HepG2 (cell line): ENCODE data around the gene OTOGL. TPM values are rescaled to one million over a fixed set of nuclear protein-coding genes. Genes with fewer than 3 reads are reported as not detected.

ENCODE experiments used
- ATAC-seq: fragments of 200-7000 bp; cut with Tn5 transposase; 3 replicates; pipeline ENCODE4 v1.9.1; 2020; ENCODE audit warnings: mild to moderate bottlenecking, moderate library complexity
- BruUV-seq: library from RNA; stranded (reverse); fragments of 400-500 nt; replicated peaks from 2 replicates; lab custom pipeline; 2021; lab: Mats Ljungman, UMichigan
- CTCF ChIA-PET: fragments of 300-600 bp; formaldehyde crosslinking; extraction: SDS; loops from one replicate; lab custom pipeline; 2021; ENCODE audit warnings: low total read pairs, inconsistent platforms, low intra/inter-chr PET ratio; lab: Yijun Ruan, JAX
- POLR2A ChIA-PET: fragments of 350-600 bp; sonication (Branson Sonifier 250); formaldehyde crosslinking; loops from one replicate; lab custom pipeline; 2020; ENCODE audit warnings: antibody characterized with exemption, inconsistent platforms; lab: Yijun Ruan, JAX
- DNase-seq: peaks from one replicate; pipeline ENCODE4 v3.0.0-alpha.2; 2015; ENCODE audit warnings: low spot score
- FAIRE-seq: peaks from 3 replicates; lab custom pipeline; 2011; peaks lifted over from hg19 to GRCh38; lab: Jason Lieb, UNC
- H2AFZ ChIP-seq: one replicate; pipeline ENCODE4 v1.6.1; 2011; ENCODE audit warnings: low read length, inconsistent platforms
- H3K27ac ChIP-seq: fragments of 300-600 bp; 3 replicates; pipeline ENCODE4 v1.8.0; 2011; ENCODE audit warnings: mixed run types, mild to moderate bottlenecking, mixed read lengths, low read length, inconsistent platforms; ENCODE audit not compliant: insufficient read depth; ENCODE audit errors: extremely low read length
- H3K27me3 ChIP-seq, 2 experiments: fragments of 200-600 bp in 1 of 2; 2 replicates in 1 of 2; 3 replicates in 1 of 2; pipeline versions ENCODE4 v1.6.0 to v1.8.0; 2011; ENCODE audit warnings: low read length in 2 of 2, mild to moderate bottlenecking in 2 of 2, moderate library complexity in 2 of 2, inconsistent platforms in 1 of 2; ENCODE audit not compliant: insufficient read depth in 2 of 2, control insufficient read depth in 1 of 2
- H3K36me3 ChIP-seq, 2 experiments: fragments of 200-600 bp in 1 of 2; replicated peaks in 1 of 2; 2 replicates in 1 of 2; 3 replicates in 1 of 2; pipeline versions ENCODE4 v1.5.1 to v1.8.0; 2011; ENCODE audit warnings: low read length in 2 of 2, inconsistent platforms in 1 of 2; ENCODE audit not compliant: insufficient read depth in 2 of 2, control insufficient read depth in 1 of 2
- H3K4me1 ChIP-seq: 2 replicates; pipeline ENCODE4 v1.5.1; 2012; ENCODE audit warnings: low read length, inconsistent platforms; ENCODE audit not compliant: insufficient read depth
- H3K4me2 ChIP-seq: 2 replicates; pipeline ENCODE4 v1.6.0; 2011; ENCODE audit warnings: low read depth, low read length, inconsistent platforms
- H3K4me3 ChIP-seq, 3 experiments: fragments of 200-600 bp in 1 of 3; sonication (generic), shearing (Covaris generic) in 1 of 3; replicated peaks in 1 of 3; 2 replicates each; pipeline ENCODE4 v1.5.1; 2011 to 2016; ENCODE audit warnings: low read length in 3 of 3, inconsistent platforms in 2 of 3, low read depth in 2 of 3, mild to moderate bottlenecking in 2 of 3, control low read depth in 1 of 3, mixed read lengths in 1 of 3; ENCODE audit not compliant: insufficient read depth in 1 of 3
- H3K79me2 ChIP-seq: one replicate; pipeline ENCODE4 v1.6.1; 2011; ENCODE audit warnings: low read length, inconsistent platforms; ENCODE audit not compliant: insufficient read depth
- H3K9ac ChIP-seq: 2 replicates; pipeline ENCODE4 v1.6.0; 2011; ENCODE audit warnings: mild to moderate bottlenecking, low read depth, low read length, inconsistent platforms; ENCODE audit not compliant: insufficient read depth
- H3K9me3 ChIP-seq: 2 replicates; pipeline ENCODE4 v1.5.1; 2012; ENCODE audit warnings: mild to moderate bottlenecking, low read length
- H4K20me1 ChIP-seq: 2 replicates; pipeline ENCODE4 v1.6.0; 2011; ENCODE audit warnings: inconsistent platforms, mild to moderate bottlenecking, low read length, moderate library complexity; ENCODE audit not compliant: insufficient read depth
- KDM5B ChIP-seq: sonication (generic); formaldehyde crosslinking; IDR thresholded peaks from 2 replicates; pipeline ENCODE4 v1.4.0; 2020; ENCODE audit warnings: missing genetic modification reagents, mild to moderate bottlenecking, borderline replicate concordance
- MAFF ChIP-seq: IDR thresholded peaks from 2 replicates; pipeline ENCODE4 v1.6.1; 2011; ENCODE audit warnings: low read depth, low read length, improper control_type of control experiment
- MAFK ChIP-seq, 2 experiments: IDR thresholded peaks in 1 of 2; conservative IDR thresholded peaks in 1 of 2; 2 replicates each; pipeline ENCODE4 v1.6.1; 2011; ENCODE audit warnings: improper control_type of control experiment in 2 of 2, low read length in 2 of 2
- NFE2 ChIP-seq: sonication (generic); formaldehyde crosslinking; IDR thresholded peaks from 2 replicates; pipeline ENCODE4 v1.4.0; 2020; ENCODE audit warnings: missing genetic modification reagents
- TCF7 ChIP-seq: sonication (generic); IDR thresholded peaks from 2 replicates; pipeline ENCODE4 v1.6.1; 2016; ENCODE audit warnings: antibody characterized with exemption, low read depth
- in situ Hi-C: cut with HindIII; loops from 2 replicates; pipeline ENCODE4 v1.10.0; 2017; ENCODE audit warnings: low pct_unique_long_range_greater_than_20kb; ENCODE audit not compliant: extremely low pct_ligation_motif_present
- intact Hi-C: fragments of 100-400 bp; cut with micrococcal nuclease; formaldehyde crosslinking; loops from one replicate; pipeline ENCODE4 v1.10.0; 2022; ENCODE audit not compliant: unreplicated experiment
- polyA plus RNA-seq, 8 experiments: library from polyadenylated mRNA; depleted of rRNA in 3 of 8; stranded (reverse) in 7 of 8; unstranded in 1 of 8; fragments of >200 nt; fragmentation: Illumina TruSeq in 4 of 8; extraction: Trizol in 4 of 8; gene quantifications; 2 replicates each; pipeline versions ENCODE4 v1.2.1 to v1.2.3, GENCODE V29; 2011 to 2016; ENCODE audit warnings: low read depth in 4 of 8, missing spikeins in 1 of 8, mixed read lengths in 1 of 8; ENCODE audit not compliant: insufficient read depth in 1 of 8
- total RNA-seq, 5 experiments: library from RNA; depleted of rRNA; stranded (reverse); fragments of >200 nt; fragmentation: Illumina TruSeq; extraction: Trizol; gene quantifications; 2 replicates each; pipeline ENCODE4 v1.2.3, GENCODE V29; 2016; ENCODE audit warnings: low read depth in 1 of 5
- TF ChIP-seq, protein P1 (sequence below): sonication (generic); formaldehyde crosslinking; IDR thresholded peaks from 2 replicates; pipeline ENCODE4 v1.8.1; 2022; ENCODE audit warnings: mild to moderate bottlenecking, missing genetic modification reagents
- TF ChIP-seq, protein P2 (sequence below): IDR thresholded peaks from 2 replicates; pipeline ENCODE4 v1.6.1; 2016
- TF ChIP-seq, protein P3 (sequence below): sonication (generic); formaldehyde crosslinking; IDR thresholded peaks from 2 replicates; pipeline ENCODE4 v1.5.1; 2020; ENCODE audit warnings: missing genetic modification reagents, mild to moderate bottlenecking, borderline replicate concordance
- TF ChIP-seq, protein P4 (sequence below): sonication (generic); formaldehyde crosslinking; conservative IDR thresholded peaks from 2 replicates; pipeline ENCODE4 v1.8.1; 2023; ENCODE audit warnings: missing genetic modification reagents

OTOGL gene
- total and polyA plus RNA-seq, 2 of the 13 experiments (the other 11 are each of a cell fraction or from before 2014, with no cell fraction given), result not detected

DNA sequence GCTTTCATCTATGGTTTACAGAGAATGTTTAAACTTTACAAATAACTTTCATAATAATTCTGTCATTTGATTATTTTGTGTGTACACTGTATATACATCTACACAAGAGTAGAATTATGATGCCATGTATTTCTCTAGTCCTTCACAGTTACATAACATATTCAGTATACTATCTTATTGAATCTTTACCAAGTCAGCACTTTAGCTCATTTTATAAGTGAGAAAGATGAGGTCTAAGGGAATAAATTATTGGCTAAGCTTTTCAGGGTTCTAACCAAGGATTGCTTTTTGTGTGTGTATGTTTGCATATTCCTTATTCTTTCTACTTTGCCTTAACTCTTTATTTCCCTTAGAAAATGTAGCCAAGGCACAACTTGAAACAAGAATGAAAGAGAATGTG is 260.4 kb downstream of the OTOGL start:
- in situ Hi-C loops, result no loop called here
- Histone ChIP-seq H3K9ac (no peak overlapping the region), H3K27ac (no peak overlapping the region), H3K36me3 (no peaks in the 10 kb centered on the region), H3K4me3 (no peak overlapping the region), H3K79me2 (no peaks in the 10 kb centered on the region), H4K20me1 (no peaks in the 10 kb centered on the region), H3K4me2 (no peak overlapping the region), H2AFZ (no peak overlapping the region), H3K27me3 (no peaks in the 10 kb centered on the region), H3K9me3 (no peaks in the 10 kb centered on the region), H3K4me1 (no peaks in the 10 kb centered on the region)
- ChIA-PET CTCF (no interaction called here), POLR2A (no interaction called here)
- TF ChIP-seq MAFF (peak; percentile 18; the same call in 1 of the 2 replicates), MAFK (conservative IDR thresholded peaks at IDR 0.05 in 1 of 2, IDR thresholded peaks at IDR 0.05 in 1 of 2; ENCODE audit: low read length in 2 of 2) (peak; percentile 18 to 57; a peak in 2 of 4 replicates), NFE2 (no peak), KDM5B (CRISPR knock-in tag) (no peak), TCF7 (no peak)
- TF ChIP-seq, protein P1, sequence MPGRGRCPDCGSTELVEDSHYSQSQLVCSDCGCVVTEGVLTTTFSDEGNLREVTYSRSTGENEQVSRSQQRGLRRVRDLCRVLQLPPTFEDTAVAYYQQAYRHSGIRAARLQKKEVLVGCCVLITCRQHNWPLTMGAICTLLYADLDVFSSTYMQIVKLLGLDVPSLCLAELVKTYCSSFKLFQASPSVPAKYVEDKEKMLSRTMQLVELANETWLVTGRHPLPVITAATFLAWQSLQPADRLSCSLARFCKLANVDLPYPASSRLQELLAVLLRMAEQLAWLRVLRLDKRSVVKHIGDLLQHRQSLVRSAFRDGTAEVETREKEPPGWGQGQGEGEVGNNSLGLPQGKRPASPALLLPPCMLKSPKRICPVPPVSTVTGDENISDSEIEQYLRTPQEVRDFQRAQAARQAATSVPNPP, result no peak
- TF ChIP-seq, protein P2, sequence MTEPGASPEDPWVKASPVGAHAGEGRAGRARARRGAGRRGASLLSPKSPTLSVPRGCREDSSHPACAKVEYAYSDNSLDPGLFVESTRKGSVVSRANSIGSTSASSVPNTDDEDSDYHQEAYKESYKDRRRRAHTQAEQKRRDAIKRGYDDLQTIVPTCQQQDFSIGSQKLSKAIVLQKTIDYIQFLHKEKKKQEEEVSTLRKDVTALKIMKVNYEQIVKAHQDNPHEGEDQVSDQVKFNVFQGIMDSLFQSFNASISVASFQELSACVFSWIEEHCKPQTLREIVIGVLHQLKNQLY, result no peak
- TF ChIP-seq, protein P3, sequence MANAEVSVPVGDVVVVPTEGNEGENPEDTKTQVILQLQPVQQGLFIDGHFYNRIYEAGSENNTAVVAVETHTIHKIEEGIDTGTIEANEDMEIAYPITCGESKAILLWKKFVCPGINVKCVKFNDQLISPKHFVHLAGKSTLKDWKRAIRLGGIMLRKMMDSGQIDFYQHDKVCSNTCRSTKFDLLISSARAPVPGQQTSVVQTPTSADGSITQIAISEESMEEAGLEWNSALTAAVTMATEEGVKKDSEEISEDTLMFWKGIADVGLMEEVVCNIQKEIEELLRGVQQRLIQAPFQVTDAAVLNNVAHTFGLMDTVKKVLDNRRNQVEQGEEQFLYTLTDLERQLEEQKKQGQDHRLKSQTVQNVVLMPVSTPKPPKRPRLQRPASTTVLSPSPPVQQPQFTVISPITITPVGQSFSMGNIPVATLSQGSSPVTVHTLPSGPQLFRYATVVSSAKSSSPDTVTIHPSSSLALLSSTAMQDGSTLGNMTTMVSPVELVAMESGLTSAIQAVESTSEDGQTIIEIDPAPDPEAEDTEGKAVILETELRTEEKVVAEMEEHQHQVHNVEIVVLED (CRISPR knock-in tag), result no peak
- TF ChIP-seq, protein P4, sequence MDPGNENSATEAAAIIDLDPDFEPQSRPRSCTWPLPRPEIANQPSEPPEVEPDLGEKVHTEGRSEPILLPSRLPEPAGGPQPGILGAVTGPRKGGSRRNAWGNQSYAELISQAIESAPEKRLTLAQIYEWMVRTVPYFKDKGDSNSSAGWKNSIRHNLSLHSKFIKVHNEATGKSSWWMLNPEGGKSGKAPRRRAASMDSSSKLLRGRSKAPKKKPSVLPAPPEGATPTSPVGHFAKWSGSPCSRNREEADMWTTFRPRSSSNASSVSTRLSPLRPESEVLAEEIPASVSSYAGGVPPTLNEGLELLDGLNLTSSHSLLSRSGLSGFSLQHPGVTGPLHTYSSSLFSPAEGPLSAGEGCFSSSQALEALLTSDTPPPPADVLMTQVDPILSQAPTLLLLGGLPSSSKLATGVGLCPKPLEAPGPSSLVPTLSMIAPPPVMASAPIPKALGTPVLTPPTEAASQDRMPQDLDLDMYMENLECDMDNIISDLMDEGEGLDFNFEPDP (CRISPR knock-in tag), result no peak
- DNase-seq, result no peak
- intact Hi-C loops, result no loop called here
- no TSS peak for BruUV-seq
- no peak for ATAC-seq
- no peak for FAIRE-seq
